WTC11 (cell line): ENCODE data around the gene NDUFAF4. TPM values are rescaled to one million over a fixed set of nuclear protein-coding genes. Genes with fewer than 3 reads are reported as not detected.

Experiments
- ATAC-seq: fragments of 200-7000 bp; cut with Tn5 transposase; 2 replicates; pipeline ENCODE4 v1.10.0; 2021; ENCODE audit warnings: mild to moderate bottlenecking, moderate library complexity
- CTCF ChIA-PET: fragments of 300-600 bp; sonication (Branson Sonifier 250); formaldehyde crosslinking; loops from one replicate; lab custom pipeline; 2021; ENCODE audit warnings: antibody characterized with exemption; lab: Charles Lee
- POLR2A ChIA-PET: fragments of 350-600 bp; sonication (Branson Sonifier 250); formaldehyde crosslinking; loops from one replicate; lab custom pipeline; 2021; ENCODE audit warnings: antibody characterized with exemption; lab: Charles Lee
- DNase-seq: peaks from one replicate; pipeline ENCODE4 v3.0.0; 2021; ENCODE audit warnings: low spot score
- H3K27ac Mint-ChIP-seq: 2 replicates; pipeline ENCODE4 v1.8.0; 2021; ENCODE audit warnings: mixed read lengths
- H3K27me3 Mint-ChIP-seq: 2 replicates; pipeline ENCODE4 v1.8.0; 2021; ENCODE audit warnings: low read depth, mild to moderate bottlenecking, moderate library complexity, mixed read lengths
- H3K36me3 Mint-ChIP-seq: 2 replicates; pipeline ENCODE4 v1.8.0; 2021; ENCODE audit warnings: mixed read lengths
- H3K4me1 Mint-ChIP-seq: 2 replicates; pipeline ENCODE4 v1.8.0; 2022; ENCODE audit warnings: mixed read lengths
- H3K4me3 Mint-ChIP-seq: 2 replicates; pipeline ENCODE4 v1.8.0; 2021; ENCODE audit warnings: mild to moderate bottlenecking, moderate library complexity, mixed read lengths
- H3K9me3 Mint-ChIP-seq: 2 replicates; pipeline ENCODE4 v1.8.0; 2021; ENCODE audit warnings: mixed read lengths
- CREM ChIP-seq: sonication (generic); formaldehyde crosslinking; IDR thresholded peaks from 2 replicates; pipeline ENCODE4 v1.8.1; 2022; ENCODE audit warnings: mild to moderate bottlenecking, missing genetic modification reagents, moderate library complexity
- EMX1 ChIP-seq: fragments of 250-450 bp; sonication (Bioruptor Pico); IDR thresholded peaks from 2 replicates; pipeline ENCODE4 v1.8.0; 2021; ENCODE audit warnings: mild to moderate bottlenecking
- IRF2 ChIP-seq: sonication (generic); formaldehyde crosslinking; IDR thresholded peaks from 2 replicates; pipeline ENCODE4 v1.8.0; 2022; ENCODE audit warnings: low read depth, missing genetic modification reagents, borderline replicate concordance
- JUN ChIP-seq: sonication (generic); formaldehyde crosslinking; IDR thresholded peaks from 2 replicates; pipeline ENCODE4 v1.8.0; 2023; ENCODE audit warnings: mild to moderate bottlenecking, missing genetic modification reagents
- NFE2L1 ChIP-seq: sonication (generic); formaldehyde crosslinking; IDR thresholded peaks from 2 replicates; pipeline ENCODE4 v1.8.1; 2023; ENCODE audit warnings: missing genetic modification reagents
- NR3C1 ChIP-seq: sonication (generic); formaldehyde crosslinking; conservative IDR thresholded peaks from 2 replicates; pipeline ENCODE4 v1.8.1; 2023; ENCODE audit warnings: low read depth, mild to moderate bottlenecking, missing genetic modification reagents
- OVOL2 ChIP-seq: fragments of 250-450 bp; sonication (Bioruptor Pico); IDR thresholded peaks from 2 replicates; pipeline ENCODE4 v1.9.0; 2021; ENCODE audit warnings: mild to moderate bottlenecking, borderline replicate concordance
- SMAD4 ChIP-seq: sonication (generic); formaldehyde crosslinking; IDR thresholded peaks from 2 replicates; pipeline ENCODE4 v1.8.0; 2022; ENCODE audit warnings: mild to moderate bottlenecking, missing genetic modification reagents
- TCF7 ChIP-seq: sonication (generic); formaldehyde crosslinking; IDR thresholded peaks from 2 replicates; pipeline ENCODE4 v1.8.0; 2022; ENCODE audit warnings: mild to moderate bottlenecking, low read depth, missing genetic modification reagents, moderate library complexity
- TEAD4 ChIP-seq: sonication (generic); formaldehyde crosslinking; IDR thresholded peaks from 2 replicates; pipeline ENCODE4 v1.8.0; 2022; ENCODE audit warnings: mild to moderate bottlenecking, missing genetic modification reagents
- ZBTB21 ChIP-seq: sonication (generic); formaldehyde crosslinking; IDR thresholded peaks from 2 replicates; pipeline ENCODE4 v1.8.1; 2023; ENCODE audit warnings: mild to moderate bottlenecking, missing genetic modification reagents, borderline replicate concordance
- ZNF232 ChIP-seq: sonication (generic); formaldehyde crosslinking; IDR thresholded peaks from 2 replicates; pipeline ENCODE4 v1.8.0; 2022; ENCODE audit warnings: mild to moderate bottlenecking, missing genetic modification reagents
- ZNF263 ChIP-seq: sonication (generic); formaldehyde crosslinking; IDR thresholded peaks from 2 replicates; pipeline ENCODE4 v1.8.1; 2022; ENCODE audit warnings: low read depth, mild to moderate bottlenecking, moderate library complexity, missing genetic modification reagents
- ZNF281 ChIP-seq: sonication (generic); formaldehyde crosslinking; IDR thresholded peaks from 2 replicates; pipeline ENCODE4 v1.8.0; 2023; ENCODE audit warnings: mild to moderate bottlenecking, missing genetic modification reagents
- total RNA-seq: library from RNA; stranded (reverse); gene quantifications from 3 replicates; pipeline ENCODE4 v1.2.3, GENCODE V29; 2021
- TF ChIP-seq, protein P1 (sequence below): sonication (generic); formaldehyde crosslinking; IDR thresholded peaks from 2 replicates; pipeline ENCODE4 v1.8.0; 2022; ENCODE audit warnings: mild to moderate bottlenecking, missing genetic modification reagents
- TF ChIP-seq, protein P2 (sequence below): fragments of 250-450 bp; sonication (Bioruptor Pico); IDR thresholded peaks from 2 replicates; pipeline ENCODE4 v1.9.0; 2021; ENCODE audit warnings: mild to moderate bottlenecking
- TF ChIP-seq, protein P3 (sequence below): sonication (generic); formaldehyde crosslinking; IDR thresholded peaks from 2 replicates; pipeline ENCODE4 v1.8.0; 2023; ENCODE audit warnings: missing genetic modification reagents
- TF ChIP-seq, protein P4 (sequence below): sonication (generic); formaldehyde crosslinking; IDR thresholded peaks from 2 replicates; pipeline ENCODE4 v1.8.1; 2023; ENCODE audit warnings: mild to moderate bottlenecking, moderate library complexity, missing genetic modification reagents
- TF ChIP-seq, protein P5 (sequence below): sonication (generic); formaldehyde crosslinking; IDR thresholded peaks from 2 replicates; pipeline ENCODE4 v1.8.0; 2022; ENCODE audit warnings: mild to moderate bottlenecking, missing genetic modification reagents
- TF ChIP-seq, protein P6 (sequence below): sonication (generic); formaldehyde crosslinking; conservative IDR thresholded peaks from 2 replicates; pipeline ENCODE4 v1.8.1; 2022; ENCODE audit warnings: mild to moderate bottlenecking, missing genetic modification reagents

NDUFAF4 gene
- total RNA-seq, 1 experiment from 2014 or later = 75.8 TPM

- Mint-ChIP-seq H3K36me3 (peaks cover 15% of the 10 kb centered on the region), H3K9me3 (peaks cover 23% of the 10 kb centered on the region), H3K27ac (no peak overlapping the region), H3K4me3 (no peak overlapping the region), H3K4me1 (peaks cover 3% of the 10 kb centered on the region; the same call in 1 of the 2 replicates), H3K27me3 (no peaks in the 10 kb centered on the region)
- no peak for ATAC-seq
- no peak for DNase-seq
- ChIA-PET CTCF (no interaction called here), POLR2A (interaction anchor here (0.8 kb wide), 1 partner anchor 335 kb away, joined by 3 read pairs; no protein-coding TSS in a partner anchor)
- TF ChIP-seq NR3C1 (CRISPR knock-in tag) (no peak), CREM (CRISPR knock-in tag) (no peak), ZNF263 (CRISPR knock-in tag) (no peak), TEAD4 (CRISPR knock-in tag) (no peak), SMAD4 (no peak), ZNF232 (no peak), TCF7 (CRISPR knock-in tag) (no peak), OVOL2 (CRISPR knock-in tag) (no peak), JUN (CRISPR knock-in tag) (no peak), EMX1 (CRISPR knock-in tag) (no peak), ZBTB21 (CRISPR knock-in tag) (no peak), NFE2L1 (CRISPR knock-in tag) (no peak), ZNF281 (CRISPR knock-in tag) (no peak), IRF2 (CRISPR knock-in tag) (no peak)
- TF ChIP-seq, protein P1, sequence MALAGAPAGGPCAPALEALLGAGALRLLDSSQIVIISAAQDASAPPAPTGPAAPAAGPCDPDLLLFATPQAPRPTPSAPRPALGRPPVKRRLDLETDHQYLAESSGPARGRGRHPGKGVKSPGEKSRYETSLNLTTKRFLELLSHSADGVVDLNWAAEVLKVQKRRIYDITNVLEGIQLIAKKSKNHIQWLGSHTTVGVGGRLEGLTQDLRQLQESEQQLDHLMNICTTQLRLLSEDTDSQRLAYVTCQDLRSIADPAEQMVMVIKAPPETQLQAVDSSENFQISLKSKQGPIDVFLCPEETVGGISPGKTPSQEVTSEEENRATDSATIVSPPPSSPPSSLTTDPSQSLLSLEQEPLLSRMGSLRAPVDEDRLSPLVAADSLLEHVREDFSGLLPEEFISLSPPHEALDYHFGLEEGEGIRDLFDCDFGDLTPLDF (CRISPR knock-in tag) = no peak
- TF ChIP-seq, protein P2, sequence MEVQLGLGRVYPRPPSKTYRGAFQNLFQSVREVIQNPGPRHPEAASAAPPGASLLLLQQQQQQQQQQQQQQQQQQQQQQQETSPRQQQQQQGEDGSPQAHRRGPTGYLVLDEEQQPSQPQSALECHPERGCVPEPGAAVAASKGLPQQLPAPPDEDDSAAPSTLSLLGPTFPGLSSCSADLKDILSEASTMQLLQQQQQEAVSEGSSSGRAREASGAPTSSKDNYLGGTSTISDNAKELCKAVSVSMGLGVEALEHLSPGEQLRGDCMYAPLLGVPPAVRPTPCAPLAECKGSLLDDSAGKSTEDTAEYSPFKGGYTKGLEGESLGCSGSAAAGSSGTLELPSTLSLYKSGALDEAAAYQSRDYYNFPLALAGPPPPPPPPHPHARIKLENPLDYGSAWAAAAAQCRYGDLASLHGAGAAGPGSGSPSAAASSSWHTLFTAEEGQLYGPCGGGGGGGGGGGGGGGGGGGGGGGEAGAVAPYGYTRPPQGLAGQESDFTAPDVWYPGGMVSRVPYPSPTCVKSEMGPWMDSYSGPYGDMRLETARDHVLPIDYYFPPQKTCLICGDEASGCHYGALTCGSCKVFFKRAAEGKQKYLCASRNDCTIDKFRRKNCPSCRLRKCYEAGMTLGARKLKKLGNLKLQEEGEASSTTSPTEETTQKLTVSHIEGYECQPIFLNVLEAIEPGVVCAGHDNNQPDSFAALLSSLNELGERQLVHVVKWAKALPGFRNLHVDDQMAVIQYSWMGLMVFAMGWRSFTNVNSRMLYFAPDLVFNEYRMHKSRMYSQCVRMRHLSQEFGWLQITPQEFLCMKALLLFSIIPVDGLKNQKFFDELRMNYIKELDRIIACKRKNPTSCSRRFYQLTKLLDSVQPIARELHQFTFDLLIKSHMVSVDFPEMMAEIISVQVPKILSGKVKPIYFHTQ (CRISPR knock-in tag) = no peak
- TF ChIP-seq, protein P3, sequence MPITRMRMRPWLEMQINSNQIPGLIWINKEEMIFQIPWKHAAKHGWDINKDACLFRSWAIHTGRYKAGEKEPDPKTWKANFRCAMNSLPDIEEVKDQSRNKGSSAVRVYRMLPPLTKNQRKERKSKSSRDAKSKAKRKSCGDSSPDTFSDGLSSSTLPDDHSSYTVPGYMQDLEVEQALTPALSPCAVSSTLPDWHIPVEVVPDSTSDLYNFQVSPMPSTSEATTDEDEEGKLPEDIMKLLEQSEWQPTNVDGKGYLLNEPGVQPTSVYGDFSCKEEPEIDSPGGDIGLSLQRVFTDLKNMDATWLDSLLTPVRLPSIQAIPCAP = no peak
- TF ChIP-seq, protein P4, sequence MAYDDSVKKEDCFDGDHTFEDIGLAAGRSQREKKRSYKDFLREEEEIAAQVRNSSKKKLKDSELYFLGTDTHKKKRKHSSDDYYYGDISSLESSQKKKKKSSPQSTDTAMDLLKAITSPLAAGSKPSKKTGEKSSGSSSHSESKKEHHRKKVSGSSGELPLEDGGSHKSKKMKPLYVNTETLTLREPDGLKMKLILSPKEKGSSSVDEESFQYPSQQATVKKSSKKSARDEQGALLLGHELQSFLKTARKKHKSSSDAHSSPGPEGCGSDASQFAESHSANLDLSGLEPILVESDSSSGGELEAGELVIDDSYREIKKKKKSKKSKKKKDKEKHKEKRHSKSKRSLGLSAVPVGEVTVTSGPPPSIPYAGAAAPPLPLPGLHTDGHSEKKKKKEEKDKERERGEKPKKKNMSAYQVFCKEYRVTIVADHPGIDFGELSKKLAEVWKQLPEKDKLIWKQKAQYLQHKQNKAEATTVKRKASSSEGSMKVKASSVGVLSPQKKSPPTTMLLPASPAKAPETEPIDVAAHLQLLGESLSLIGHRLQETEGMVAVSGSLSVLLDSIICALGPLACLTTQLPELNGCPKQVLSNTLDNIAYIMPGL = no peak
- TF ChIP-seq, protein P5, sequence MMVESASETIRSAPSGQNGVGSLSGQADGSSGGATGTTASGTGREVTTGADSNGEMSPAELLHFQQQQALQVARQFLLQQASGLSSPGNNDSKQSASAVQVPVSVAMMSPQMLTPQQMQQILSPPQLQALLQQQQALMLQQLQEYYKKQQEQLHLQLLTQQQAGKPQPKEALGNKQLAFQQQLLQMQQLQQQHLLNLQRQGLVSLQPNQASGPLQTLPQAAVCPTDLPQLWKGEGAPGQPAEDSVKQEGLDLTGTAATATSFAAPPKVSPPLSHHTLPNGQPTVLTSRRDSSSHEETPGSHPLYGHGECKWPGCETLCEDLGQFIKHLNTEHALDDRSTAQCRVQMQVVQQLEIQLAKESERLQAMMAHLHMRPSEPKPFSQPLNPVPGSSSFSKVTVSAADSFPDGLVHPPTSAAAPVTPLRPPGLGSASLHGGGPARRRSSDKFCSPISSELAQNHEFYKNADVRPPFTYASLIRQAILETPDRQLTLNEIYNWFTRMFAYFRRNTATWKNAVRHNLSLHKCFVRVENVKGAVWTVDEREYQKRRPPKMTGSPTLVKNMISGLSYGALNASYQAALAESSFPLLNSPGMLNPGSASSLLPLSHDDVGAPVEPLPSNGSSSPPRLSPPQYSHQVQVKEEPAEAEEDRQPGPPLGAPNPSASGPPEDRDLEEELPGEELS (CRISPR knock-in tag) = no peak
- TF ChIP-seq, protein P6, sequence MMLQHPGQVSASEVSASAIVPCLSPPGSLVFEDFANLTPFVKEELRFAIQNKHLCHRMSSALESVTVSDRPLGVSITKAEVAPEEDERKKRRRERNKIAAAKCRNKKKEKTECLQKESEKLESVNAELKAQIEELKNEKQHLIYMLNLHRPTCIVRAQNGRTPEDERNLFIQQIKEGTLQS (CRISPR knock-in tag) = no peak
Observed at GRCh38 chr6:96864216-96865054, 33.3 kb downstream of the NDUFAF4 start.
